Stimulated activated CD8-positive, alpha-beta memory T cell treated with anti-CD3 and anti-CD28 coated beads, Interleukin-7, amount 100 ng/mL, for 1 hour (primary cell): ENCODE data around the gene TIRAP.

Experiments
- DNase-seq, 2 donors: peaks; one replicate each; pipeline ENCODE4 v3.0.0-alpha.2; 2020; ENCODE audit warnings: low read depth in 2 of 2

TIRAP gene

DNA sequence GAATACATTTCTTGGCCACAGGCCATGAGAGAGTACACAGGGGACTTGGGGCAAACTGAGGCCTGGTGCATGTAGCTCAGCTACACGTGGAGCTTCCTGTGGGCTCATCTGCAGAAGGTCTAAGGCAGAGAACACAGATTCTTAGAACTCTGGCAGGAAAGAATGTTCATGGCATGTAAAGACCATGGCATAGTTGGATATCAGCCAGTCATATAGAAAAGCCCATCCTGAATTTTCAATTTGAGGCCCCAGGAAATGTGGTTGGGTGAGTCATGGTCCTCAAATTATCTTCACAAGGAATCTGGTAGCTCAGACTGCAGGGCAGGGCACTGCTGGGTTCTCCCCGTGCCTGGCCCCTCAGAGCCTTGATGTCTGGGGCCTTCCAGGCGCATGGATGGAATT is 58.9 kb downstream of the TIRAP start:
- no peak for DNase-seq

DNA sequence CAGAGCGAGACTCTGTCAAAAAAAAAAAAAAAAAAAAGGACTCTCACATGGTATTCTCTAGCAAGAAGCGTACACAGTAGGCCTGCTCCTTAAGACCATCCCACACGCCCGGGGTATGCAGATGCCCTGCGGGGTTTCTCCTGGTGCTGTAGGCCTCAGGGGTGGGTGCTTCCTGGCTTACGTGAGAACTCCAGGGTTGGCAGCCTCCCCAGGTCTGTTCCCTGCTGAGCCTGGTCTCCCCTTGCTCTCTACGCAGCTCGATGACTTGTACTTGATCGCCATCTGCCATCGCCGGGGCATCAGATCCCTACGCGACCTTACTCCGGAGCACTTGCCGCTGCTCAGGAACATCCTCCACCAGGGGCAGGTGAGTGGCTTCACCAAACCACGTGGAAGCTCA is 60.2 kb downstream of the TIRAP start:
- no peak for DNase-seq
